ENCODE measurements around the gene CR1L.
A peak's percentile ranks its signal among the peaks of the same experiment; 100 is the strongest.
"Not testable (repeated sequence)": the region's sequence is repeated elsewhere in the genome, so short reads cannot be mapped to it uniquely, and the experiment has no call there.

Gene CR1L

DNA sequence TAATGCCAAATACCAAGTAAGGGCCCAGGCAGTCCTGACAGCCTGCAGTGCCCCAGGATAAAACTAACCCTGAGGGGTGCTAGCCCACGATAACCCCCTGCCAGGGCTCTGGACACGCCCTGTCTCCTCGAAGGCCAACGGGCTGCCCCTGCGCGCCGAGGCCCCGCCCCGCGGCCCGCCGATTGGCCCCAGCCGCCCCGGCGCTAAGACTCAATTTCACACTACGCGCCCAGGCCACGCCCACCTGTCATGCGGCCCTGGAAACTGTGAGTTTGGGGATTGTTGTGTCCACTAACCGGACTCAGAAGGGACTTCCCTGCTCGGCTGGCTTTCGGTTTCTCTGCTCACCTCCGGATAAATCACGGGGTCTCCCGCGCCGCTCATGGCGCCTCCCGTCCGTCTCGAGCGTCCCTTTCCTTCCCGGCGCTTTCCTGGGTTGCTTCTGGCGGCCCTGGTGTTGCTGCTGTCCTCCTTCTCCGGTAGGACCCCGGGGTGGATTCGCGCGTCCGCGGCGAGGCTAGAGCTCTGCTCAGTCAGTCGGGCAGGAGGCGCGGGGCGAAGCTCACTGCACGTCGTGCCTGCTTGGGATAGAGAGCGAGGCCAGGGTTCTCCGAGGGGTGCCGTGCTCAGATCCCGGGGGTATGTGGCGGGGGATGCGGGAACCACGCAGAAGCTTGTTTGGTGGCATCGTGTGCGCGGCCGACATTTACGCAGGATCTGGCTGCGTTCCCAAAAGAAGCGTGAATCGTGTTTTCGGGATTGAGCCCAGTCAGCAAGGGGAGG lies at the start of gene CR1L:
TSS of gene CR1L (plus strand) at position 282 of the 783 bp plus-strand sequence. CDS start at position 383, 101 bp downstream.
- DNase-seq = peak; percentile 86

DNA sequence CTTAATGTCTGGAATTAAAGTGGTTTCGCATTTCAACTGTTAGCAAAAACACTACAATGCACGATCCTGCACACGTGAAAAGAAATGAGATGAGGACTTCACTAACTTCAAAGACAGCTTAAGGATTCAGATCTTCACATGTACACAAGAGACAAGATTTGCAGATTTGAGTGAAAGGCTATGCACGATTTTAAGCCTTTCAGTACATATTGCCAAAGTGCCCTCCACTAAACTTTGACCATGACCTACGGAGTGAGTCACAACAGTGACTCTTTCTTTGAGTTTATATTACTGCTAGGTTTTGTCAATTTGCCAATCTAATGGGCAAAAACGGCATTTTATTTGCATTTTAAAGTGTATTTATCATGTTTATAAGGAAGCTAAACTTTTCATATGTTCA lies 41.2 kb upstream of the CR1L start:
- no peak for DNase-seq

DNA sequence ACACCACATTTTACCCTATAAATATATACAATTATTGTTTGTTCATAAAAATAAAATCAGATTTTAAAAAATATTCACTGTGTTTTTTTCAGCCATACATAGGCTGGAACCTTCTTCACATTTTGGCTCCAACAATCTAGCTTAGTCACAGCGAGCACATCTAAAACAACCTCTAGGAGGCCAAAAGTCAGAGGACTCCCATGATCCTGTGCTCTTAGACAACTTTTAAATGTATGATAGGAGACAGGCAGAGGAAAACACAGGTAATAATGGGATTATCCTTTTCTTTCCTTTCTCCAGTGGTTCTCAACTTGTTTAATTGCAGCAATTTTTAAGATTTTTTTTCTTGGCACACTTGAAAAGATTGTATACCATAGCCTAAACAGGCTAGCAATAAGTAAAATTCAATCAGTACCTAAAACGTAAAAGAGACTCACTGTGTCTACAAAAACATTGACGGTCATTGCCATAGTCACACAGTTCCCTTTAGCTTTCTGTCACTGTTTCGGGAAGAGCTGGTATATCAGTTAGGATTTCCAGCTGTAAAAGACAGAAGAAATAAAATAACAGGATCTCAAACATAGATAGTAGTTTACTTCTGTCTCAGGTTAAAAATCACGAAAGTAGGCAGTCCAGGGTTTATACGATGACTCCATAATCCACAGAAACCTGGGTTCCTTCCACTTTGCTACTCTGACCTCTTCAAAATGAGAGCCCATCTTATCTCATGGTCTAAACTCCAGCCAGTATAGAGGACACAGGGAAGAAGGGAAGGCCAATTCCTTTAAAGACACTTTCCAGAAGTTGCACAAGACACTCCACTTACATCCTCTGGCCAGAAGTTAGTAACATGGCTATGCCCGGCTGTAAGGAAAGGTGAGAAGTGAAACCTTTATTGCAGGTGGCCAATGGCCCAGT lies 39.2 kb upstream of the CR1L start:
- no peak for DNase-seq

DNA sequence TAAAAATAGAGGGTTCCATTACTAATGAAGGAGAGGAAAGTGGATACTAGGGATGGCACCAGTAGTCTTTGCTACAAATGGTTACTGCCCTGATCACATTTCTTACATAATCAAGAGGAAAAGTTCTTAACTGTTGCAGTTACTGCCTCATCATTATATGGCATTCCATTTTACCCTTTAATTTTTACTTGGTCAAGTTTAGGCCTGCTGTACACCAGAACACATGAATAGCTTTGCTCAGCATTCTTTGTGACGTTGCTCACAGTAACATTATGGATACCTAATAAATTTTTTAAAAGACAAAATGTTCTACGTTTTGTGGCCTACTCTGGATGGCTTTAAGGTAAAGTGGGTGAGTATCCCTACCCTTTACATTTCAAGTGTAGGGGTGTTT lies 38.6 kb upstream of the CR1L start:
- DNase-seq = no peak

DNA sequence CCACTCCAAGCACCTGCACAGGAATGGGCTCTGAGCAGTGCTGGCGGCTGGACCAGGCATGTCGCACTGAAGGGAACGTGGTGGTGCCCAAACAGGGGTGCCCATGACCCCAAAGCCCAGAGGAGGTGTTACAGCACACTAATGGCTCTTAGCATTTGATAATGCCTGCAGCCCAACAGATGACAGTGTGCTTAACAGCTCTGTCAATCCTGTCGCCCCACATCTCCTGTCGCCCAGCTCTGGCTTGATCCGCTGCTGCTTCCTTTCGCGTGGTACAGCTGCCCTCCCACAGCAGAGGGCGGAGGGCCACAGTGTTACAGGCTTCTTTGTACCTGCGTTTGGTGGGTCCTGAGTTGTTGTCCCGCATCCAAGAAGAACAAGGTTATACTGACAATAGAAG lies 32.2 kb upstream of the CR1L start:
- no peak for DNase-seq

DNA sequence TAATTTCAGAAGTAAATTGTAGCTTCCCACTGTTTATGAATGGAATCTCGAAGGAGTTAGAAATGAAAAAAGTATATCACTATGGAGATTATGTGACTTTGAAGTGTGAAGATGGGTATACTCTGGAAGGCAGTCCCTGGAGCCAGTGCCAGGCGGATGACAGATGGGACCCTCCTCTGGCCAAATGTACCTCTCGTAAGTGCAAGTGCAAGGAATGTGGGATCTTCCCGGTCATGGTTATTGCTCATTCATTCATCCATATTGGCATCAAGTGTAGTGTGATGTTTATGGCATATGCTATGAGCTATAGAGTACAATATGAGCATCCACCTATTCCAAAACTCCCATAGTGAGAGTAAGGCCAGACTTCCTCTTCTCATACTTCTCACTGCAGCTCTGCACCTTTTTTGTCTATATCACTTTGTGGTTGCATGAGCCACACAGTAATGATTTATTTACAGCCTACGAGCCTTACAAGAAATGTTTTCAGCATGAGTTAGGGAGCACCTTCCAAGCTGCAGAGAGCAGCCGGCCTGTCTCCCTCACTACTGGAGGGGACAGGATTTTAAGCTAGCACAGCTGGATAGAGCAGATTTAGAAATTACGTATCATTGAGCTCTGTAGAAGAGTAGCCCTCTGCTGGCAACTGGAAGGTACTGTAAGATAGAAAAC lies 24.9 kb upstream of the CR1L start:
- DNase-seq = peak; percentile 29

DNA sequence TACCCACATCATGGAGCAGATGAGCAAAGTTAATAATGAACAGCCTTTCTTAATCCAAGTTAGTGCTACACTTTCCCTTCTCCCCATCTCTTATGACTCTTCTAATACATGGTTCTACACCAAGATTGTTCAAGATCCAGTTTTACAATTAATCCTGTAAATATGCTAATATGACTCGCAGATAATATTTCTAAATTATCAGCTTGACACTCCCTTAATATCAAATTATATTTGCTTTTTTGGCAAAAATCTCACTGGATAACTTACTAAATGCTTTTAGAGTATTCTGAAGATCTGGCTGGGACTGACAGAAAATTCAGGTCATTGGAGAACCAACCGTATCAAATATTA lies 24.4 kb upstream of the CR1L start:
- DNase-seq = no peak

DNA sequence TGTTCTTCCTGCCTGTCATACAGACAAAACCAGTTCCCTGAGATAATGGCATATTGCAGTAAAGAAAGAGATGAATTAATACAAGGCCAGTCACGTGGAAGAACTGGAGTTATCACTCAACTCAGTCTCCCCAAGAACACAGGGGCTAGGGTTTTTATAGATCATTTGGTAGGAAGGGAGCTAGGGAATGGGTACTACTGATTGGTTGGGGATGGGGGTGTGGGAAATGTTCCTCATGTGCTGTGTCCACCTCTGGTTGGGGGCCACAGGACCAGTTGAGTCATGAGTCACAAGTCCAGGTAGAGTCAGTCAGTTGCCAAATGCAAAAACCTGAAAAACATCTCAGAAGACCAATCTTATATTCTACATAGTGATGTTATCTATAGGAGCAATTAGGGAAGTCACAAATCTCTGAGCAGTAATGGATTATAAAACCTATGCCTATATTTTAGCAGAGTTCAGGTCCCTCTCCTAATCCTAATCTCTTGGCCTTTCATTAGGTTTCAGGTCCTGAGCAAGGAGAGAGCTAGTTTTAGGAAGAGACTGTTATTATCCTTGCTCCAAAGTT lies 19.3 kb upstream of the CR1L start:
- DNase-seq = not testable (repeated sequence)

DNA sequence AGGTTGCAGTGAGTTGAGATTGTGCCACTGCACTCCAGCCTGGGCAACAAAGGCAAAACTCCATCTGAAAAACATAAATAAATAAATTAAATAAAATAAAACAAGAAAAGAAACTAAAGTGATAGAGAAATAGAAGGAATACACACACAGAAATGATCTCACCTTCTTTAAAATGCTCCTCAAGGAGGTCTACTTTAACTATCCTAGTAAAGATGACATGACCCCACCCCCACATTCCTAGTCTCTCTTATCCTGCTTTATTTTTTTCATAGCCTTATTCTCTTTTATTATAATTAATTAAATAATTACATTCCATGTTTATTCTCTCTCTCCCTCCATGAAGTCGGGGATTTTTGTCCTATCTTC lies 18.0 kb upstream of the CR1L start:
- DNase-seq = no peak

DNA sequence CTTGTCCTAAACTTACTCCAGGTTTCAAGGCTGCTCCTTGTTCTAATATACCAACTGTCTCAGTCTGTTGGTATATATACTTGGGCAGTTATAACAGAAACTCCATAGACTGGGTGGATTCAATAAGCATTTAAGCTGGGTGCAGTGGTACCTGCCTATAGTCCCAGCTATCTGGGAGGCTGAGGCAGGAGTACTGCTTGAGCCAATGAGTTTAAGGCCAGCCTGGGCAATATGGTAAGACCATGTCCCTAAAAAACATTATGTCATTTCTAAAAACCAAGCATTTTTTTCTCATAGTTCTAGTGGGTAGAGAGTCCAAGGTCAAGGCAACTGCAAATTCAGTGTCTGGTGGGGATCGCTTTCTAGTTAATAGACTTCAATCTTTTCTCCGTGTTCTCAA lies 17.4 kb upstream of the CR1L start:
- no peak for DNase-seq

DNA sequence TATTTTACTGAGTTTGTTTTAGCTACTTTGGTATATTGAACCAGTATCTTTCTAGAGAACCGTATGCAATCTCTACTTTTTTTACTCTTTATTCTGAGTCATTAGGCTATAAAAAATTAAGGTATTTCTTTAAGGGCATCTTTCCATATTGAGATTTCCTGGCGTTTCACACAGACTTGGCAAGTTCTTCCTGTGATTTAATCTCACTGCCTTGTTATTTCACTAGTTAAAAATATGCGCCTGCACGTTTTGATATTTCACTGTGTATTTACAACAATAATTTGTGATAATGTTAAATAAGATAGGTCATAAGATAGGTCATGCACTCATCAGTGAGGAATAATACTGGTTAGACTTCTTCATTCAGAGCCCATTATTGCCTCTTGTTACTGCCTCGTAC lies 16.2 kb upstream of the CR1L start:
- DNase-seq = no peak

DNA sequence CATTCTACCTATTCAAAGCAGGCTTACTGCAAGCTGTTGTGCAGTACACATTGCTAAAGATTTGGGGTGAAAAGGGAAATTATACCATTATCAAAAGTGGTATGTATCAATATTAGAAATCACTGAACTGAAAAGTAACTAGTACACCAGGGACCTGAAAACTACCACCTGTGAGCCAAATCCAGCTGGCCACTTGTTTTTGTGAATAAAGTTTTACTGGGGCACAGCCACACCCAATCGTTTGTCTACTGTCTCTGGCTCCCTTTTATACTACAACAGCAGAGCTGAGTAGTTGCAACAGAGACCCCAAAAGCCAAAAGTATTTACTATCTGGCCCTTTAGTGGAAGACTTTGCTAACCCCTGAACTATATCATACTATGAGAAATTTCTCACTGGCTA lies 13.8 kb upstream of the CR1L start:
- no peak for DNase-seq

DNA sequence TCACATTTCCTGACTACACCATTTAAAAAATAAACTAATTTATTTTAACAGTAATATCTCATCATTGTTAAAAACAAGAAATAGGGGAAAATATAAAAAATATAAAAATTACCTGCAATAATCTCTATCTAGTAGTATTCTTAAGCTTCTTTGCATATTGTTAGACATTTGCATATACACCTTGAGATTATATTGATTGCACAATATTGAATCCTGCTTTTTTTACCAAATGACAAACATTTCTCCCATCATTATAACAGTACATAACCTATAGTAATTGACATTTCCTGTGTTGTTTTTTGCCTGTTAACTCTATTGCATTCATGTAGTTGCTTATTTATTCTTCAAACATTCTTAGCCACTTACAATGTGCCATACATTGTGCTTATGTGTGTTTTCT lies 11.7 kb upstream of the CR1L start:
- no peak for DNase-seq

DNA sequence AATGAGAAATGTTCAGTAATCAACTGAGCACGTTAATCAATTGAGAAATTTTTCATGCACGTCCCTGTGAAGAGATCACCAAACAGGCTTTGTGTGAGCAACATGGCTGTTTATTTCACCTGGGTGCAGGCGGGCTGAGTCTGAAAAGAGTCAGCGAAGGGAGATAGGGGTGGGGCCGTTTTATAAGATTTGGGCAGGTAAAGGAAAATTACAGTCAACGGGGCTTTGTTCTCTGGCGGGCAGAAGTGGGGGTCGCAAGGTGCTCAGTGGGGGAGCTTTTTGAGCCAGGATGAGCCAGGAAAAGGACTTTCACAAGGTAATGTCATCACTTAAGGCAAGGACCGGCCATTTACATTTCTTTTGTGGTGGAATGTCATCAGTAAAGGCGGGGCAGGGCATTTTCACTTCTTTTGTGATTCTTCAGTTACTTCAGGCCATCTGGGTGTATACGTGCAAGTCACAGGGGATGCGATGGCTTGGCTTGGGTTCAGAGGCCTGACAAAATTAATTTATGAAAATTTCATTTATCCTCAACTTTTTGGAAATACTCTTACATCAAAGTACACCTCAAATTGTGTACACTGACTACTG lies 11.1 kb upstream of the CR1L start:
- DNase-seq = not testable (repeated sequence)

DNA sequence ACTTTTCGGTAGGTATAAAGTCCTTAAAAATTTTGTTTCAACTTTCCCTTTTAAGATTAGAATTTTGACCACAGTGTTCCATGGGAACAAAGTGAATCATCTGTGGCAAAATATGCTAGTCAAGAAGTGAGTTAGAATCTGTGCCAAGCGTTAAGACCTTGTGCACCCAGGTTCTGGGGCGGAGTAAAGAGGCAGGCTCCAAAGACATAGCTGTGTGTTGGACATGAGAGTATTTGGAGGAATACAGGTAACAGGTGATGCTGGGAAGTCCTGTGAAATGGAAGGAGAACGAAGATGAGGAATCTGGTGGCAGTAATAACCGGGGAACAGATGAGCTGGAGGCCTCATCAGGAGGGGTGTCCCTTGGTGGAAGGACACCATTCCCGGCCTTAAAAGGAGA lies 10.6 kb upstream of the CR1L start:
- DNase-seq = not testable (repeated sequence)

DNA sequence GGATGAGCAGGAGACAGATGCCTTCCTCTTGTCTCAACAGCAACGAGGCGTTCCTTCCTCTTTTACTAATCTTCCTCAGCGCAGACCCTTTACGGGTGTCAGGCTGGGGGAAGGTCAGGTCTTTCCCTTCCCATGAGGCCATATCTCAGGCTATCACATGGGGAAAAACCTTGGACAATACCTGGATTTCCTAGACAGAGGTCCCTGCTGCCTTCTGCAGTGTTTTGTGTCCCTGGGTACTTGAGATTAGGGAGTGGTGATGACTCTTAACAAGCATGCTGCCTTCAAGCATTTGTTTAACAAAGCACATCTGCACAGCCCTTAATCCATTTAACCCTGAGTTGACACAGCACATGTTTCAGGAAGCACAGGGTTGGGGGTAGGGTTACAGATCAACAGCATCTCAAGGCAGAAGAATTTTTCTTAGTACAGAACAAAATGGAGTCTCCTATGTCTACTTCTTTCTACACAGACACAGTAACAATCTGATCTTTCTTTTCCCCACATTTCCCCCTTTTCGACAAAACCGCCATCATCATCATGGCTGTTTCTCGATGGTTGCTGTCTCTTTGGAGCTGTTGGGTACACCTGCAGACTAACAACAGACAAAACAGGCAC lies 9.3 kb upstream of the CR1L start:
- DNase-seq = not testable (repeated sequence)

DNA sequence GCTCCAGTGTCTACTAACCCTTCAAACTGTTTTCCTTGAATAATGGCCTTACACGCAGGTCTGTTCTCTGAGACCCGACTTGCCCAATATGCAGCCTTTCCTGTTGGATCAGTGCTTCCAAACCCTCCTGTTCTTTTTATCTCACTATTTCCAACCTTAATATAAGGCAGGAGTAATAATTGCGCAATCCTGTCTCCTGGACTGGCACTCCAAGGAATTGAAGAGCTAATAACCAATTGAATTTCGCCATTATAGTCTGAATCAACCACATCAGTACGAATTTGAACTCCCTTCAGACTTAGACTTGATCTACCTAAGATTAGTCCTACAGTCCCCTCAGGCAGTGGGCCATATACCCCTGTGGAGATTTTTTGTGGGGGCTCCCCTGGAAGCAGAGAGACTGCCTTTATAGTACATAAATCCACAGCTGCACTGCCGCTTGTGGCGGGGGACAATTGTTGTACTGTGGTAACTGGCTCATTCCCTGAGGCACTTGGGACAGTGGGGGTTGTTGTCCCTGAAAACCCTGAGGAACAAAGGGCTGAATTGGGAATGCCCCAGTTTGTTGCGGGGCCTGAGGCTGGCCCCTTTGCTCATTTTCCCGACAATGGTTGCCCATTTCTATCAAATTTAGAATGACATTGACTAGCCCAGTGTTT lies 6.3 kb upstream of the CR1L start:
- not testable (repeated sequence) for DNase-seq

DNA sequence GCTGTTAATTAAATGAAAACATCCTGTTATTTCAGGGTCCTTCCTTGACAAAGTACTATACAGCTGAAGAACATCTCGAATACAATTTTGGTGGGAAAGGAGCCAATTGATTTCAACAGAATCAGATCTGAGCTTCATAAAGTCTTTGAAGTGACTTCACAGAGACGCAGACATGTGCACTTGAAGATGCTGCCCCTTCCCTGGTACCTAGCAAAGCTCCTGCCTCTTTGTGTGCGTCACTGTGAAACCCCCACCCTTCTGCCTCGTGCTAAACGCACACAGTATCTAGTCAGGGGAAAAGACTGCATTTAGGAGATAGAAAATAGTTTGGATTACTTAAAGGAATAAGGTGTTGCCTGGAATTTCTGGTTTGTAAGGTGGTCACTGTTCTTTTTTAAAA lies 5.6 kb upstream of the CR1L start:
- DNase-seq = not testable (repeated sequence)

DNA sequence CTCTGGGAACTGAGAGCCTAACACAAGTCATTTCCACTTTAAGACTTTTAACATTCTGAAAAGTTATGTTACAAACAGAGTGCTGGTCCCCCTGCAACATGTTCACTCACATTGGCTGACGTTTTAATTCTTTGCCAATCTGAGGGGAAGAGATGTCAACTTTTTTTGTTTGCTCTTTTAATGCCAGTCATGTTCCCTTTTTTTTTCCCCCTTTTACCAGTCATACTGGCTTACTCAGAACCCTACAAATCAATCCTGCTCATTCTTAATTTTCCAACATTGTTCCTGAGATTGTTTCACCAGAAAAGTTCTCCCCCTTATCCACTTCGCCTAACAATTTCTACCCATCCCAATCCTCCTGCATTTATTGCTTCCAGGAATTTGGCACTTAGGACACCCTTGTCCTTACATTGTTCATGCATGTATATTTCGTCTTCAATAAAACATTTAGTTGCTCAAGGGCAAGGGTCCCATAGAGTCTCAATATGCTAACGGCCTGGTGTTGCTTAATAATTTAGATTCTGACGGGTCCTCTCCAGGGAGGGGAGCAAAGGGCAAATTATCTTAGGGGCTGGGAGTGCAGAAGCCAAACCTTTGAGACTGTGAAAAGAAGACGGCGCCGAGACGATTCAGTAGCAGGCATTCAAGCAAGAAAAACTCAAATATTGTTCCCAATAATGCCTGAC lies 624 bp upstream of the CR1L start:
- DNase-seq = no peak

DNA sequence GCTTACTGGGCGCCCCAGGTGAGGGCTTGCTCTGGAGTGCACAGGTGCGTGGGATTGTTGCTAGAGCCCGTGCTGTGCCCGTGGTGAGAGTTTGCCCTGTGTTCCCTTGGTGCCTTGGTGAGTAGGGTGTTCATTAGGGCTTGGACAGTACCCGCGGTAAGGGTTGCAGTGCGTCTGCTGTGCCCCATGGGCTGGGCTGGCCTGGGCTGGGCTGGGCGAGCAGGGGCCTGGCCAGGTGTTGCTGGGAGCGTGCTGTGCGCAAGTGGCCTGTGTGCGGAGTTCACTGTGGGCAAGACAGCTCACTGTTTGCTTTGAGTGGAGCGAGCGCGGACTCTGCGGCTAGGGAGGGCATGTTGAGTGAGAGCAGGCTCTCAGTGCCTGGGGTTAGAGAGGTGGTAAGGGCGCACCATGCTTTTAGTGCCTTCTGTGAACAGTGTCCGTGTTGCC lies 725 bp downstream of the CR1L start:
- DNase-seq = no peak

DNA sequence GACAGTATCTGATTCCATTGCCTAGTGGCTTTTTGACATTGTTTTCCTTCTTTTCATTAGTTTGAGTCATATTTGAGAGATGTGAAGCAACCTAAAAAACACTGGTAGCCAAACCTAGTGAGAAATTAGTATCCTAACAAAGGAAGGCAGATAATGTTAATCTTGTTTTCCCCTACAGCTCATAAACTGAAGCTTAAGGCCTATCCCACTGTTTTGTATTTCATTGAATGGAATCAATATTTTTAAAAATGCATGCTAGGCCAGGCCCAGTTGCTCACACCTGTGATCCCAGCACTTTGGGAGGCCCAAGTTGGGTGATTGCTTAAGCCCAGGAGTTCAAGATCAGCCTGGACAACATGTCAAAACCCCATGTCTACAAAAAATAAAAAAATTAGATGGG lies 1.2 kb downstream of the CR1L start:
- DNase-seq = no peak

Measured in right hindlimb (tissue), 1 donor.